Natural killer cell (primary cell): ENCODE results near the gene ALDH1A2. TPM values are rescaled to one million over a fixed set of nuclear protein-coding genes. Genes with fewer than 3 reads are reported as not detected.
"Not testable (repeated sequence)": the region's sequence is repeated elsewhere in the genome, so short reads cannot be mapped to it uniquely, and the experiment has no call there.

Experiments used
- ATAC-seq, 3 donors: fragments of 150-1000 bp in 2 of 3; fragments of 200-7000 bp in 1 of 3; cut with Tn5 transposase; 1 replicate in 1 of 3; 2 replicates in 2 of 3; pipeline ENCODE4 v1.10.0; 2021; ENCODE audit warnings: mild to moderate bottlenecking in 2 of 3, moderate library complexity in 2 of 3
- DNase-seq, 2 donors: peaks; one replicate each; pipeline versions ENCODE4 v3.0.0 to v3.0.0-alpha.2; 2013 to 2021; ENCODE audit warnings: mixed read lengths in 1 of 2
- H3K27ac ChIP-seq: one replicate; pipeline ENCODE4 v1.5.1; 2013; ENCODE audit warnings: mild to moderate bottlenecking, low read length
- H3K27me3 ChIP-seq: one replicate; pipeline ENCODE4 v1.6.1; 2013; ENCODE audit warnings: low read length; ENCODE audit not compliant: control insufficient read depth, insufficient read depth
- H3K36me3 ChIP-seq: one replicate; pipeline ENCODE4 v1.6.1; 2013; ENCODE audit warnings: low read length; ENCODE audit not compliant: control insufficient read depth, insufficient read depth
- H3K4me1 ChIP-seq: one replicate; pipeline ENCODE4 v1.6.1; 2013; ENCODE audit warnings: low read length; ENCODE audit not compliant: control insufficient read depth, insufficient read depth
- H3K4me3 ChIP-seq: one replicate; pipeline ENCODE4 v1.5.1; 2013; ENCODE audit warnings: low read length
- H3K9me3 ChIP-seq: one replicate; pipeline ENCODE4 v1.6.1; 2013; ENCODE audit warnings: low read length; ENCODE audit not compliant: control insufficient read depth, insufficient read depth
- H3K27ac Mint-ChIP-seq, 2 donors: one replicate each; pipeline ENCODE4 v1.8.0; 2022; ENCODE audit warnings: mild to moderate bottlenecking in 2 of 2, mixed read lengths in 2 of 2, moderate library complexity in 1 of 2
- H3K27me3 Mint-ChIP-seq, 2 donors: one replicate each; pipeline ENCODE4 v1.8.0; 2022; ENCODE audit warnings: low read depth in 2 of 2, mixed read lengths in 2 of 2
- H3K36me3 Mint-ChIP-seq: one replicate; pipeline ENCODE4 v1.8.0; 2022; ENCODE audit warnings: mixed read lengths
- H3K4me1 Mint-ChIP-seq, 2 donors: one replicate each; pipeline ENCODE4 v1.8.0; 2022; ENCODE audit warnings: mixed read lengths in 2 of 2
- H3K4me3 Mint-ChIP-seq: one replicate; pipeline ENCODE4 v1.8.0; 2022; ENCODE audit warnings: mild to moderate bottlenecking, moderate library complexity, mixed read lengths
- H3K9me3 Mint-ChIP-seq, 2 donors: one replicate each; pipeline ENCODE4 v1.8.0; 2022; ENCODE audit warnings: mixed read lengths in 2 of 2
- CTCF ChIP-seq: fragments of 200-600 bp; IDR thresholded peaks from one replicate; pipeline ENCODE4 v1.8.0; 2022; ENCODE audit warnings: antibody characterized with exemption
- WGBS: methylation state at CpG from one replicate; pipeline ENCODE4 v1.1.7; 2013; ENCODE audit warnings: missing lambda C conversion rate; ENCODE audit not compliant: insufficient coverage; 5-methylcytosine and 5-hydroxymethylcytosine counted together
- intact Hi-C: fragments of 100-400 bp; cut with micrococcal nuclease; formaldehyde crosslinking; loops from one replicate; pipeline ENCODE4 v1.14.2; 2022
- total RNA-seq, 4 donors: library from RNA; stranded (reverse); fragments of 120-200 nt in 1 of 4; gene quantifications; one replicate each; pipeline versions ENCODE4 v1.2.3 to v1.2.4, GENCODE V29; 2013 to 2022

The ALDH1A2 gene
- total RNA-seq, 3 donors from 2014 or later (not counting 1 experiment from before 2014, with no cell fraction given): 0.73 to 3.6 (median 2.8) TPM

GRCh38 chr15:58036579-58036978, 28.9 kb downstream of the ALDH1A2 start:
- ATAC-seq (no peak), DNase-seq (no peak)
- Histone ChIP-seq H3K27me3 (peaks cover 3% of the 10 kb centered on the region), H3K4me1 (no peaks in the 10 kb centered on the region), H3K27ac (no peak overlapping the region), H3K4me3 (no peak overlapping the region), H3K36me3 (no peaks in the 10 kb centered on the region), H3K9me3 (no peaks in the 10 kb centered on the region)
- WGBS: 77% methylated on average over 3 of the region's 4 CpGs
- Mint-ChIP-seq H3K36me3 (no peaks in the 10 kb centered on the region), H3K9me3 (no peaks in the 10 kb centered on the region), H3K4me3 (no peak overlapping the region), H3K27me3 (peaks cover 18 to 32% of the 10 kb centered on the region in 2 donors), H3K27ac (no peak overlapping the region), H3K4me1 (no peaks in the 10 kb centered on the region)
- TF ChIP-seq CTCF: no peak
- intact Hi-C loops: no loop called here

GRCh38 chr15:58028392-58028791, 37.1 kb downstream of the ALDH1A2 start:
- ATAC-seq, H3K27ac Mint-ChIP-seq, DNase-seq, H3K4me1 ChIP-seq, intact Hi-C loops, H3K36me3 ChIP-seq, H3K27ac ChIP-seq, H3K4me1 Mint-ChIP-seq, H3K4me3 ChIP-seq, H3K4me3 Mint-ChIP-seq, H3K27me3 ChIP-seq: not testable (repeated sequence)
- peaks cover 14 to 37% of the 10 kb centered on the region in 2 donors for H3K27me3 Mint-ChIP-seq
- peaks cover 16% of the 10 kb centered on the region for H3K9me3 ChIP-seq
- H3K9me3 Mint-ChIP-seq: peaks cover 12 to 19% of the 10 kb centered on the region in 2 donors
- no CpG with 5 or more reads among the region's 1 CpG for WGBS
- H3K36me3 Mint-ChIP-seq: peaks cover 23% of the 10 kb centered on the region

GRCh38 chr15:58026552-58026951, 39.0 kb downstream of the ALDH1A2 start:
- no peak for TF ChIP-seq CTCF
- Histone ChIP-seq H3K27ac (no peak overlapping the region), H3K9me3 (peaks cover 16% of the 10 kb centered on the region), H3K27me3 (no peaks in the 10 kb centered on the region), H3K4me1 (no peaks in the 10 kb centered on the region), H3K4me3 (no peak overlapping the region), H3K36me3 (no peaks in the 10 kb centered on the region)
- peaks cover 12 to 21% of the 10 kb centered on the region in 2 donors for H3K9me3 Mint-ChIP-seq
- no peak overlapping the region for H3K27ac Mint-ChIP-seq
- H3K27me3 Mint-ChIP-seq: peaks cover 17 to 50% of the 10 kb centered on the region in 2 donors
- WGBS: 92% methylated on average over 7 of the region's 7 CpGs
- H3K4me3 Mint-ChIP-seq: no peak overlapping the region
- H3K36me3 Mint-ChIP-seq: peaks cover 27% of the 10 kb centered on the region
- intact Hi-C loops: no loop called here
- no peak for ATAC-seq
- no peaks in the 10 kb centered on the region for H3K4me1 Mint-ChIP-seq
- no peak for DNase-seq

- ATAC-seq (no peak), DNase-seq (no peak)
- intact Hi-C loops: no loop called here
- Histone ChIP-seq H3K27ac (no peak overlapping the region), H3K36me3 (no peaks in the 10 kb centered on the region), H3K4me3 (no peak overlapping the region), H3K27me3 (no peaks in the 10 kb centered on the region), H3K9me3 (peaks cover 16% of the 10 kb centered on the region), H3K4me1 (no peaks in the 10 kb centered on the region)
- no peak overlapping the region for H3K27ac Mint-ChIP-seq
- H3K27me3 Mint-ChIP-seq: peaks cover 18 to 55% of the 10 kb centered on the region in 2 donors
- peaks cover 27% of the 10 kb centered on the region for H3K36me3 Mint-ChIP-seq
- no peaks in the 10 kb centered on the region for H3K4me1 Mint-ChIP-seq
- no peak for TF ChIP-seq CTCF
- WGBS: 90% methylated on average over 1 of the region's 1 CpG
- no peak overlapping the region for H3K4me3 Mint-ChIP-seq
- peaks cover 12 to 21% of the 10 kb centered on the region in 2 donors for H3K9me3 Mint-ChIP-seq
Measured at GRCh38 chr15:58026051-58026450, 39.5 kb downstream of the ALDH1A2 start.
